HepG2 (cell line): ENCODE data around the gene IL1RAPL2. TPM values are rescaled to one million over a fixed set of nuclear protein-coding genes. Genes with fewer than 3 reads are reported as not detected.

Source experiments
- ATAC-seq: fragments of 200-7000 bp; cut with Tn5 transposase; 3 replicates; pipeline ENCODE4 v1.9.1; 2020; ENCODE audit warnings: mild to moderate bottlenecking, moderate library complexity
- BruUV-seq: library from RNA; stranded (reverse); fragments of 400-500 nt; replicated peaks from 2 replicates; lab custom pipeline; 2021; lab: Mats Ljungman, UMichigan
- CTCF ChIA-PET: fragments of 300-600 bp; formaldehyde crosslinking; extraction: SDS; loops from one replicate; lab custom pipeline; 2021; ENCODE audit warnings: low total read pairs, inconsistent platforms, low intra/inter-chr PET ratio; lab: Yijun Ruan, JAX
- POLR2A ChIA-PET: fragments of 350-600 bp; sonication (Branson Sonifier 250); formaldehyde crosslinking; loops from one replicate; lab custom pipeline; 2020; ENCODE audit warnings: antibody characterized with exemption, inconsistent platforms; lab: Yijun Ruan, JAX
- DNase-seq: peaks from one replicate; pipeline ENCODE4 v3.0.0-alpha.2; 2015; ENCODE audit warnings: low spot score
- FAIRE-seq: peaks from 3 replicates; lab custom pipeline; 2011; peaks lifted over from hg19 to GRCh38; lab: Jason Lieb, UNC
- H2AFZ ChIP-seq: one replicate; pipeline ENCODE4 v1.6.1; 2011; ENCODE audit warnings: low read length, inconsistent platforms
- H3K27ac ChIP-seq: fragments of 300-600 bp; 3 replicates; pipeline ENCODE4 v1.8.0; 2011; ENCODE audit warnings: mixed run types, mild to moderate bottlenecking, mixed read lengths, low read length, inconsistent platforms; ENCODE audit not compliant: insufficient read depth; ENCODE audit errors: extremely low read length
- H3K27me3 ChIP-seq, 2 experiments: fragments of 200-600 bp in 1 of 2; 2 replicates in 1 of 2; 3 replicates in 1 of 2; pipeline versions ENCODE4 v1.6.0 to v1.8.0; 2011; ENCODE audit warnings: low read length in 2 of 2, mild to moderate bottlenecking in 2 of 2, moderate library complexity in 2 of 2, inconsistent platforms in 1 of 2; ENCODE audit not compliant: insufficient read depth in 2 of 2, control insufficient read depth in 1 of 2
- H3K36me3 ChIP-seq, 2 experiments: fragments of 200-600 bp in 1 of 2; replicated peaks in 1 of 2; 2 replicates in 1 of 2; 3 replicates in 1 of 2; pipeline versions ENCODE4 v1.5.1 to v1.8.0; 2011; ENCODE audit warnings: low read length in 2 of 2, inconsistent platforms in 1 of 2; ENCODE audit not compliant: insufficient read depth in 2 of 2, control insufficient read depth in 1 of 2
- H3K4me1 ChIP-seq: 2 replicates; pipeline ENCODE4 v1.5.1; 2012; ENCODE audit warnings: low read length, inconsistent platforms; ENCODE audit not compliant: insufficient read depth
- H3K4me2 ChIP-seq: 2 replicates; pipeline ENCODE4 v1.6.0; 2011; ENCODE audit warnings: low read depth, low read length, inconsistent platforms
- H3K4me3 ChIP-seq, 3 experiments: fragments of 200-600 bp in 1 of 3; sonication (generic), shearing (Covaris generic) in 1 of 3; replicated peaks in 1 of 3; 2 replicates each; pipeline ENCODE4 v1.5.1; 2011 to 2016; ENCODE audit warnings: low read length in 3 of 3, inconsistent platforms in 2 of 3, low read depth in 2 of 3, mild to moderate bottlenecking in 2 of 3, control low read depth in 1 of 3, mixed read lengths in 1 of 3; ENCODE audit not compliant: insufficient read depth in 1 of 3
- H3K79me2 ChIP-seq: one replicate; pipeline ENCODE4 v1.6.1; 2011; ENCODE audit warnings: low read length, inconsistent platforms; ENCODE audit not compliant: insufficient read depth
- H3K9ac ChIP-seq: 2 replicates; pipeline ENCODE4 v1.6.0; 2011; ENCODE audit warnings: mild to moderate bottlenecking, low read depth, low read length, inconsistent platforms; ENCODE audit not compliant: insufficient read depth
- H3K9me3 ChIP-seq: 2 replicates; pipeline ENCODE4 v1.5.1; 2012; ENCODE audit warnings: mild to moderate bottlenecking, low read length
- H4K20me1 ChIP-seq: 2 replicates; pipeline ENCODE4 v1.6.0; 2011; ENCODE audit warnings: inconsistent platforms, mild to moderate bottlenecking, low read length, moderate library complexity; ENCODE audit not compliant: insufficient read depth
- GATAD1 ChIP-seq: IDR thresholded peaks from 2 replicates; pipeline ENCODE4 v1.6.1; 2016; ENCODE audit warnings: missing genetic modification reagents, missing compliant biosample characterization
- TEAD3 ChIP-seq: optimal IDR thresholded peaks from 2 replicates; pipeline ENCODE3; 2016; ENCODE audit warnings: borderline replicate concordance
- ZNF383 ChIP-seq: sonication (generic); formaldehyde crosslinking; IDR thresholded peaks from 2 replicates; pipeline ENCODE4 v1.4.0; 2020; ENCODE audit warnings: missing genetic modification reagents, mild to moderate bottlenecking, borderline replicate concordance
- WGBS: methylation state at CpG from one replicate; pipeline ENCODE4 v1.1.6; 2017; ENCODE audit warnings: low lambda C conversion rate; 5-methylcytosine and 5-hydroxymethylcytosine counted together
- in situ Hi-C: cut with HindIII; loops from 2 replicates; pipeline ENCODE4 v1.10.0; 2017; ENCODE audit warnings: low pct_unique_long_range_greater_than_20kb; ENCODE audit not compliant: extremely low pct_ligation_motif_present
- intact Hi-C: fragments of 100-400 bp; cut with micrococcal nuclease; formaldehyde crosslinking; loops from one replicate; pipeline ENCODE4 v1.10.0; 2022; ENCODE audit not compliant: unreplicated experiment
- polyA plus RNA-seq, 8 experiments: library from polyadenylated mRNA; depleted of rRNA in 3 of 8; stranded (reverse) in 7 of 8; unstranded in 1 of 8; fragments of >200 nt; fragmentation: Illumina TruSeq in 4 of 8; extraction: Trizol in 4 of 8; gene quantifications; 2 replicates each; pipeline versions ENCODE4 v1.2.1 to v1.2.3, GENCODE V29; 2011 to 2016; ENCODE audit warnings: low read depth in 4 of 8, missing spikeins in 1 of 8, mixed read lengths in 1 of 8; ENCODE audit not compliant: insufficient read depth in 1 of 8
- total RNA-seq, 5 experiments: library from RNA; depleted of rRNA; stranded (reverse); fragments of >200 nt; fragmentation: Illumina TruSeq; extraction: Trizol; gene quantifications; 2 replicates each; pipeline ENCODE4 v1.2.3, GENCODE V29; 2016; ENCODE audit warnings: low read depth in 1 of 5

IL1RAPL2 gene
- total and polyA plus RNA-seq, 2 of the 13 experiments (the other 11 are each of a cell fraction or from before 2014, with no cell fraction given), result not detected

DNA sequence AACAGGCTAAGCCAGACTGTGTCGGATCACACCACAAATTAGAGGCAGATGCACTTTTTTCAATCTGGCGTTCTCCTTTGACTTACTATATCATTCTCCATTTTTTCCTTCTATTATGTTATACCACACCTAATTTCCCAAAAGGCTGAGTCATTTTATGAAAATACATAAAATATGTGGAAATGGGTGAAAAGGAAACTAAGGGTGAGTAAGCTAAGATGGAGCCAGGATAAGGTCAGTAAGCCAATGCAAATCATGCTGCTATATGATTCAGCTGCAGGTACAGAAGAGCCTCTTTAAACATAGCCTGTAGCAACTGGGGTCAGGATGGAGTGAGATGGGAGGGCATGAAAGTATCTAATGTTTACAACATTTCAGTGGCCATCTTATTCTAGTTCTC, 748.5 kb downstream of the IL1RAPL2 start:
- H2AFZ ChIP-seq, result no peak overlapping the region
- intact Hi-C loops, result no loop called here
- FAIRE-seq, result no peak

DNA sequence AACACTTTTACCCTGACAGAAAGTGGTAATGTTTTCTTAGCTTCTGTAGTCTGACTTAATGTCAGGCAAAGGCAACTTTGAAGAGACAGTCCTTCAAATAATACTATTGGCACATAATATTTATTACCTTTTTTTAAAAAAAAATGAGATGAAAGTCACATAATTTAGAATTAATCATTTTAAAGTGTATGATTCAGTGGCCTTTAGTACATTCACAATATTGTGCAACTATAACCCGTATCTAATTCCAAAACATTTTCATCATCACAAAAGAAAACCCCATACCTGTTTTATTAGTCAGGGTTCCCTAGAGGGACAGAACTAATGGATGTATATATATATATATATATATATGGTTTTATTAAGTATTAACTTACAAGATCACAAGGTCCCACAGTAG, 749.2 kb downstream of the IL1RAPL2 start:
- Histone ChIP-seq H2AFZ (no peak overlapping the region), H3K79me2 (no peaks in the 10 kb centered on the region), H3K27me3 (no peaks in the 10 kb centered on the region), H3K9ac (no peak overlapping the region), H3K36me3 (no peaks in the 10 kb centered on the region), H4K20me1 (no peaks in the 10 kb centered on the region), H3K9me3 (no peaks in the 10 kb centered on the region), H3K27ac (no peak overlapping the region), H3K4me1 (no peaks in the 10 kb centered on the region), H3K4me3 (no peak overlapping the region), H3K4me2 (no peak overlapping the region)
- 0% methylated on average over 1 of the region's 1 CpG for WGBS
- in situ Hi-C loops (no loop called here), intact Hi-C loops (no loop called here)
- FAIRE-seq (no peak), ATAC-seq (no peak), DNase-seq (no peak)
- ChIA-PET POLR2A (no interaction called here), CTCF (no interaction called here)
- TF ChIP-seq GATAD1 (CRISPR knock-in tag), result no peak
- no TSS peak for BruUV-seq

More for the DNA sequence above, 748.5 kb downstream of the IL1RAPL2 start:
- TF ChIP-seq TEAD3 (CRISPR knock-in tag) (no peak), ZNF383 (CRISPR knock-in tag) (no peak)
- ChIA-PET POLR2A (no interaction called here), CTCF (no interaction called here)
- Histone ChIP-seq H4K20me1 (no peaks in the 10 kb centered on the region), H3K9ac (no peak overlapping the region), H3K9me3 (no peaks in the 10 kb centered on the region), H3K36me3 (no peaks in the 10 kb centered on the region), H3K27me3 (no peaks in the 10 kb centered on the region), H3K4me1 (no peaks in the 10 kb centered on the region), H3K79me2 (no peaks in the 10 kb centered on the region), H3K27ac (no peak overlapping the region), H3K4me3 (no peak overlapping the region), H3K4me2 (no peak overlapping the region)
- ATAC-seq (no peak), DNase-seq (no peak)
- no TSS peak for BruUV-seq
- 44% methylated on average over 2 of the region's 2 CpGs for WGBS
- in situ Hi-C loops, result no loop called here
